HG03378 (cell line): Measurements from ENCODE around the gene GOT1.

Experiments
- ATAC-seq: cut with Tn5 transposase; IDR thresholded peaks from one replicate; pipeline ENCODE4 v1.9.1; 2021; ENCODE audit warnings: mild to moderate bottlenecking, moderate library complexity; ENCODE audit not compliant: unreplicated experiment

Gene GOT1

GRCh38 chr10:99365311-99365710 is 65.1 kb downstream of the GOT1 start:
- ATAC-seq, result no peak

GRCh38 chr10:99364125-99364524 is 66.3 kb downstream of the GOT1 start:
- ATAC-seq, result no peak

GRCh38 chr10:99360934-99361333 is 69.5 kb downstream of the GOT1 start:
- no peak for ATAC-seq

- no peak for ATAC-seq
Observed at GRCh38 chr10:99358101-99358500, 72.3 kb downstream of the GOT1 start.

- ATAC-seq, result no peak
Observed at GRCh38 chr10:99357691-99358090, 72.7 kb downstream of the GOT1 start.

GRCh38 chr10:99353182-99353581 is 77.2 kb downstream of the GOT1 start:
- no peak for ATAC-seq

- ATAC-seq, result no peak
Observed at GRCh38 chr10:99347672-99348071, 82.8 kb downstream of the GOT1 start.
